Measurements from ENCODE around the gene SGCG. TPM values are rescaled to one million over a fixed set of nuclear protein-coding genes. Genes with fewer than 3 reads are reported as not detected.

The SGCG gene
- polyA plus RNA-seq, 1 of the 3 experiments (the other 2 are of a cell fraction), result not detected

- TF ChIP-seq, protein P1, sequence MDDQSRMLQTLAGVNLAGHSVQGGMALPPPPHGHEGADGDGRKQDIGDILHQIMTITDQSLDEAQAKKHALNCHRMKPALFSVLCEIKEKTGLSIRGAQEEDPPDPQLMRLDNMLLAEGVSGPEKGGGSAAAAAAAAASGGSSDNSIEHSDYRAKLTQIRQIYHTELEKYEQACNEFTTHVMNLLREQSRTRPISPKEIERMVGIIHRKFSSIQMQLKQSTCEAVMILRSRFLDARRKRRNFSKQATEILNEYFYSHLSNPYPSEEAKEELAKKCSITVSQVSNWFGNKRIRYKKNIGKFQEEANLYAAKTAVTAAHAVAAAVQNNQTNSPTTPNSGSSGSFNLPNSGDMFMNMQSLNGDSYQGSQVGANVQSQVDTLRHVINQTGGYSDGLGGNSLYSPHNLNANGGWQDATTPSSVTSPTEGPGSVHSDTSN (IDR thresholded peaks at IDR 0.05), result no peak
- TF ChIP-seq RFX5 (IDR thresholded peaks at IDR 0.05; ENCODE audit: low read length), result no peak
Measured at GRCh38 chr13:23254506-23254905, 73.7 kb downstream of the SGCG start (continued).

DNA sequence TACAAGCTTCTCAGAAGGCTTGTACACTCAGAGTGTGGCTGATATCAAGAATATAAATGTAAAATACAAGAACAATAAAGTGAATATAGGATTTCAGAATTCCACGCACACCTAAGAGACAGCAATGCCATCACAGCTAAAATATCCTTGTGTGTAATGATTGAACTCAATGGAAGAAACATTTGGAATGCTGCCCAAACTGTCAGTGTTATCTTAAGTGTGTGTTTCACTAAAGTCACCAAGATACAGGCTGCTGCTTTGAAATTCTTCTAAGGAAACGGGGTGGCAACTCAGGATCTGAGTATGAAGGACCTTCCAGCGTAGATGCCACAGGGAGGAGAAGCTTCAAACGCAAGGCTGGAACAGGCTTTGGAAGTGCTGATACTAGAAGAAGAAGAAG is 86.8 kb downstream of the SGCG start:
- Histone ChIP-seq H3F3A (replicated peaks; ENCODE audit: insufficient read depth) (no peaks in the 10 kb centered on the region), H4K20me1 (ENCODE audit: insufficient read depth) (no peaks in the 10 kb centered on the region), H3K27ac (ENCODE audit: low read depth in 2 of 2, low read length in 1 of 2) (no peak overlapping the region), H3K9ac (no peak overlapping the region), H3K9me2 (no peaks in the 10 kb centered on the region), H3K9me3 (no peaks in the 10 kb centered on the region; the same call in 1 of the 2 replicates), H3K4me1 (ENCODE audit: control insufficient read depth in 1 of 2, insufficient read depth in 2 of 2, low read depth in 1 of 2, low read length in 1 of 2) (no peaks in the 10 kb centered on the region), H3K36me3 (replicated peaks in 1 of 2; ENCODE audit: control insufficient read depth in 1 of 2, insufficient read depth in 2 of 2, low read length in 1 of 2) (no peaks in the 10 kb centered on the region), H2AFZ (ENCODE audit: low read depth) (no peak overlapping the region), H3K27me3 (ENCODE audit: insufficient read depth) (no peaks in the 10 kb centered on the region), H3K4me2 (no peak overlapping the region), H3K79me2 (ENCODE audit: insufficient read depth) (no peaks in the 10 kb centered on the region), H3K4me3 (ENCODE audit: low read depth in 2 of 2, low read length in 1 of 2) (no peak overlapping the region)
- no peak for DNase-seq
- 22% methylated on average over 4 of the region's 4 CpGs for WGBS (ENCODE audit: low lambda C conversion rate)
- POLR2A ChIA-PET, result no interaction called here
- TF ChIP-seq TEAD4 (IDR thresholded peaks at IDR 0.05; ENCODE audit: borderline replicate concordance, insufficient read depth), result no peak
- TF ChIP-seq RXRA (IDR thresholded peaks at IDR 0.05; ENCODE audit: borderline replicate concordance, low read depth), result no peak
- no peak for TF ChIP-seq RFX5 (IDR thresholded peaks at IDR 0.05; ENCODE audit: low read length)
- TF ChIP-seq SIN3A (IDR thresholded peaks at IDR 0.05; ENCODE audit: borderline replicate concordance, low read depth, low read length), result no peak
- TF ChIP-seq MXI1 (IDR thresholded peaks at IDR 0.05; ENCODE audit: low read depth, low read length), result no peak
- TF ChIP-seq NFIC (IDR thresholded peaks at IDR 0.05; ENCODE audit: borderline replicate concordance), result no peak
- TF ChIP-seq USF2 (IDR thresholded peaks at IDR 0.05; ENCODE audit: borderline replicate concordance, low read depth, low read length), result no peak
- no peak for TF ChIP-seq EP300 (IDR thresholded peaks at IDR 0.05; ENCODE audit: borderline replicate concordance in 1 of 2, low read depth in 1 of 2, low read length in 1 of 2)
- no peak for TF ChIP-seq FOXM1 (IDR thresholded peaks at IDR 0.05; ENCODE audit: low read depth)
- TF ChIP-seq SMC3 (IDR thresholded peaks at IDR 0.05; ENCODE audit: low read depth, low read length), result no peak
- CTCF ChIA-PET, result interaction anchor here (0.9 kb wide), 1 partner anchor 25 kb away, joined by 3 read pairs; no protein-coding TSS in a partner anchor

- Histone ChIP-seq H3K27ac (ENCODE audit: low read depth in 2 of 2, low read length in 1 of 2) (no peak overlapping the region), H3K4me2 (no peak overlapping the region), H3K4me1 (ENCODE audit: control insufficient read depth in 1 of 2, insufficient read depth in 2 of 2, low read depth in 1 of 2, low read length in 1 of 2) (no peaks in the 10 kb centered on the region), H3K36me3 (replicated peaks in 1 of 2; ENCODE audit: control insufficient read depth in 1 of 2, insufficient read depth in 2 of 2, low read length in 1 of 2) (no peaks in the 10 kb centered on the region), H4K20me1 (ENCODE audit: insufficient read depth) (no peaks in the 10 kb centered on the region), H3K27me3 (ENCODE audit: insufficient read depth) (no peaks in the 10 kb centered on the region), H3K9ac (no peak overlapping the region), H3K9me2 (no peaks in the 10 kb centered on the region), H3K9me3 (no peaks in the 10 kb centered on the region), H2AFZ (ENCODE audit: low read depth) (no peak overlapping the region), H3K79me2 (ENCODE audit: insufficient read depth) (no peaks in the 10 kb centered on the region), H3F3A (replicated peaks; ENCODE audit: insufficient read depth) (no peaks in the 10 kb centered on the region), H3K4me3 (ENCODE audit: low read depth in 2 of 2, low read length in 1 of 2) (no peak overlapping the region)
- CTCF ChIA-PET, result no interaction called here
- DNase-seq, result no peak
- 7% methylated on average over 1 of the region's 1 CpG for WGBS (ENCODE audit: low lambda C conversion rate)
- POLR2A ChIA-PET, result no interaction called here
- TF ChIP-seq ZBTB33 (IDR thresholded peaks at IDR 0.05; ENCODE audit: borderline replicate concordance, low read depth) (no peak), IRF3 (IDR thresholded peaks at IDR 0.05; ENCODE audit: low read depth, low read length) (no peak), YY1 (IDR thresholded peaks at IDR 0.05; ENCODE audit: low read depth) (no peak), TAF1 (IDR thresholded peaks at IDR 0.05; ENCODE audit: borderline replicate concordance, low read depth, low read length) (no peak), MAX (IDR thresholded peaks at IDR 0.05; ENCODE audit: low read depth) (no peak), TCF12 (IDR thresholded peaks at IDR 0.05) (no peak), MEF2A (IDR thresholded peaks at IDR 0.05; ENCODE audit: borderline replicate concordance, low read depth) (no peak), RFX5 (IDR thresholded peaks at IDR 0.05; ENCODE audit: low read length) (no peak), GABPA (IDR thresholded peaks at IDR 0.05; ENCODE audit: low read depth) (no peak), GATA2 (CRISPR knock-in tag; IDR thresholded peaks at IDR 0.05) (no peak), ELF1 (IDR thresholded peaks at IDR 0.05) (no peak), MXI1 (IDR thresholded peaks at IDR 0.05; ENCODE audit: low read depth, low read length) (no peak)
- TF ChIP-seq, protein P1 (IDR thresholded peaks at IDR 0.05), result no peak
Measured at GRCh38 chr13:23268441-23268840, 87.7 kb downstream of the SGCG start.
